ENCODE data around the gene FGFR3.

DNA sequence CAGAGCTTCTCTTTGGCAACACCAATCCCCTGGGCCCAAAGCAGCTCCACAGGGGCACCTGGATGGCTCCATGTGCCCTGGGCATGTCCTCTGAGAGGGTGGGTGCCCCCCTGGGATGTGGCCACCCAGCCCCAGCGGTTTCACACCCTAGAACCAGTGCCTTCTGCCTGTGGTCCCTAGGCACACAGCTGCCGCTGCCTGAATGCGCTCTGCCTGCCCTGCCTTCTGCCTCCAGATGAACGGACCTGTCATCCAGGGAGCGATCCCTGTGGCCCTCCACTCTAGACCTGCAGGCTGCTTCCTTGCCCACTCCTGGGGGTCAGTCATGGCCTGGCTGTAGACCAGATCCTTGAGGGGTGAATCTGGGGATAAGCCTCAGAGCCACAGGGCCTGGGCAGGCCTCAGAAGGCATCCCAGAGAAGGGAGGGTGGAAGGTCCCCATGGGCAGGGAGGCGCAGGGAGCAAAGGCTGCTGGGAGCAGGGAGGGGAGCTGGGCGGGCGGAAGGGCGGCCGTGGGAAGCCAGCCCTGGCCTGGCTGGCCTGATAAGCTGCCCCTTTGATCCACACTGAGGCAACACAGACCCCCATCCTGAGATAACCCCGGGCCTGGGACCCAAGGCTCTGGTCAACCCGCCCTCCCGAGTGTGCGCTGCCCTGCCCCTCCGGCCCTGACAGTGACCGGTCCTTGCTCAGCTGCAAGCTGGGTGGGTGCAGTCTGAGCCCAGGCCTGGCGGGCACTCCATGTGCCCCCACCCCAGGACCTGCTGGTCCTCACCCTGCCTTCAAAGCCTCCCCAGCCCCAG is 8.1 kb upstream of the FGFR3 start:
- TF ChIP-seq, protein P1, sequence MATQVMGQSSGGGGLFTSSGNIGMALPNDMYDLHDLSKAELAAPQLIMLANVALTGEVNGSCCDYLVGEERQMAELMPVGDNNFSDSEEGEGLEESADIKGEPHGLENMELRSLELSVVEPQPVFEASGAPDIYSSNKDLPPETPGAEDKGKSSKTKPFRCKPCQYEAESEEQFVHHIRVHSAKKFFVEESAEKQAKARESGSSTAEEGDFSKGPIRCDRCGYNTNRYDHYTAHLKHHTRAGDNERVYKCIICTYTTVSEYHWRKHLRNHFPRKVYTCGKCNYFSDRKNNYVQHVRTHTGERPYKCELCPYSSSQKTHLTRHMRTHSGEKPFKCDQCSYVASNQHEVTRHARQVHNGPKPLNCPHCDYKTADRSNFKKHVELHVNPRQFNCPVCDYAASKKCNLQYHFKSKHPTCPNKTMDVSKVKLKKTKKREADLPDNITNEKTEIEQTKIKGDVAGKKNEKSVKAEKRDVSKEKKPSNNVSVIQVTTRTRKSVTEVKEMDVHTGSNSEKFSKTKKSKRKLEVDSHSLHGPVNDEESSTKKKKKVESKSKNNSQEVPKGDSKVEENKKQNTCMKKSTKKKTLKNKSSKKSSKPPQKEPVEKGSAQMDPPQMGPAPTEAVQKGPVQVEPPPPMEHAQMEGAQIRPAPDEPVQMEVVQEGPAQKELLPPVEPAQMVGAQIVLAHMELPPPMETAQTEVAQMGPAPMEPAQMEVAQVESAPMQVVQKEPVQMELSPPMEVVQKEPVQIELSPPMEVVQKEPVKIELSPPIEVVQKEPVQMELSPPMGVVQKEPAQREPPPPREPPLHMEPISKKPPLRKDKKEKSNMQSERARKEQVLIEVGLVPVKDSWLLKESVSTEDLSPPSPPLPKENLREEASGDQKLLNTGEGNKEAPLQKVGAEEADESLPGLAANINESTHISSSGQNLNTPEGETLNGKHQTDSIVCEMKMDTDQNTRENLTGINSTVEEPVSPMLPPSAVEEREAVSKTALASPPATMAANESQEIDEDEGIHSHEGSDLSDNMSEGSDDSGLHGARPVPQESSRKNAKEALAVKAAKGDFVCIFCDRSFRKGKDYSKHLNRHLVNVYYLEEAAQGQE (IDR thresholded peaks at IDR 0.05; ENCODE audit: insufficient read depth in 1 of 2, low read depth in 2 of 2, low read length in 1 of 2): no peak
- TF ChIP-seq, protein P2, sequence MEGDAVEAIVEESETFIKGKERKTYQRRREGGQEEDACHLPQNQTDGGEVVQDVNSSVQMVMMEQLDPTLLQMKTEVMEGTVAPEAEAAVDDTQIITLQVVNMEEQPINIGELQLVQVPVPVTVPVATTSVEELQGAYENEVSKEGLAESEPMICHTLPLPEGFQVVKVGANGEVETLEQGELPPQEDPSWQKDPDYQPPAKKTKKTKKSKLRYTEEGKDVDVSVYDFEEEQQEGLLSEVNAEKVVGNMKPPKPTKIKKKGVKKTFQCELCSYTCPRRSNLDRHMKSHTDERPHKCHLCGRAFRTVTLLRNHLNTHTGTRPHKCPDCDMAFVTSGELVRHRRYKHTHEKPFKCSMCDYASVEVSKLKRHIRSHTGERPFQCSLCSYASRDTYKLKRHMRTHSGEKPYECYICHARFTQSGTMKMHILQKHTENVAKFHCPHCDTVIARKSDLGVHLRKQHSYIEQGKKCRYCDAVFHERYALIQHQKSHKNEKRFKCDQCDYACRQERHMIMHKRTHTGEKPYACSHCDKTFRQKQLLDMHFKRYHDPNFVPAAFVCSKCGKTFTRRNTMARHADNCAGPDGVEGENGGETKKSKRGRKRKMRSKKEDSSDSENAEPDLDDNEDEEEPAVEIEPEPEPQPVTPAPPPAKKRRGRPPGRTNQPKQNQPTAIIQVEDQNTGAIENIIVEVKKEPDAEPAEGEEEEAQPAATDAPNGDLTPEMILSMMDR (IDR thresholded peaks at IDR 0.05): no peak
- no peak for TF ChIP-seq POLR2AphosphoS5 (IDR thresholded peaks at IDR 0.05; ENCODE audit: low read depth, low read length)
